NCI-H524 (cell line): ENCODE data around the gene IMP4.

ENCODE experiments used
- DNase-seq, 2 experiments: peaks; one replicate each; lab custom pipeline; 2025; lab: John Stamatoyannopoulos, UW

The IMP4 gene

DNA sequence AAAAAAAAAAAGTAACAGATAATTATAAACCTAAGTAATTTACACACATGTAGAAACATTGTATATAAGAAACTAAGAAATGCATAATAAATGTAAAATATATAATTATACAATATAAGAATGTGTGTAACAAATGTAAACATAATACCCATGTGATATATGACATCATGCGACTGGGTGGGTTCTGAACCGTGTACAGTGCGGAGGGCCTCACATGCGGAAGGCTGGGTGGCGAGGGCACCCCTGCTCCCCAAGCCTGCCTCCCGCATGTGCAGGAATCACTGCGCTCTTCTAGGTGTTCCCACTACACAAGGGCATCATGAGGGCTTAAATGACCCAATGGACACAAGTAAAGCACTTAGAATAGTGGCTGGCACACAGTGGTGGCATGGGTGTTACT is 15.2 kb downstream of the IMP4 start:
- no peak for DNase-seq

GRCh38 chr2:130358420-130359350 is 16.0 kb downstream of the IMP4 start:
- no peak for DNase-seq

DNA sequence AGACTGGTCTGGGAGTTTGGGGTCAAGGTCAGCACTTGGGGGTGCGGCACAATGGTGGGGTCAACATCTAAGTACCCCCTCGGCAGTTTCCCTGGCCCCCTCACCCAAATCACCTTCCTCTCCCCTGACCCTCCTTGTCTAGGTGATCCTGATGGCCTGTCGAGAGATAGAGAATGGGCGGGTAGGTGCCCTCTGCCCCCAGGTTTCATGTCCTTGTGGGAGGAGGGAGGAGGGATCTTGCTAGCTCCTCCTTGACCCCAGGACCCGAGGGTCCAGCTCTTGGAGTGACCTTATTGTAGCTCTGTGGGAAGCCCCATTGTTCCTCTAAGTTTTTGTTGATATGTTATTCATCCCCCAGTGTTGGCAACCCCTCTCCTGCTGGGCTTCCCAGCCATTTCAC is 16.8 kb downstream of the IMP4 start:
- DNase-seq = no peak

GRCh38 chr2:130363479-130363878 is 20.8 kb downstream of the IMP4 start:
- DNase-seq = no peak

- no peak for DNase-seq
These were observed 22.4 kb downstream of the IMP4 start for GRCh38 chr2:130365075-130365474.

DNA sequence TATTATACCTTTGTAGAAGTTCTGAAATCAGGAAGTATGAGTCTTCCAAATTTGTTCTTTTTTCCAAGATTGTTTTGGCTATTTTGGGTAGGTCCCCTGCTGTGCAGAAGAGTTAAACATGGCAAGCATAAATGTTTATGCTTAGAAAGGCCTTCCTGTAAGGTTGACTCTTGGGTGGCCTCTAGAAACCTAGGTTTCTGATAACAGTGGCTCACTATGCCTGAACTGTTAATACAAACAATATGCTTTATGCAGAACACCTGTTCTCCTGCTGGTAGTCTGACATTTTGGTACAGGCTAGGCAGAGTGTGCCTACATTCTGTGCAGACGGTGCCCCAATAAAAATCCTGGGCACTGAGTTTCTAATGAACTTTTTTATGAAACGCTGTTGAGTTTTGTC is 23.3 kb downstream of the IMP4 start:
- DNase-seq = no peak

- no peak for DNase-seq
These were observed 24.0 kb downstream of the IMP4 start for GRCh38 chr2:130366720-130367119.

DNA sequence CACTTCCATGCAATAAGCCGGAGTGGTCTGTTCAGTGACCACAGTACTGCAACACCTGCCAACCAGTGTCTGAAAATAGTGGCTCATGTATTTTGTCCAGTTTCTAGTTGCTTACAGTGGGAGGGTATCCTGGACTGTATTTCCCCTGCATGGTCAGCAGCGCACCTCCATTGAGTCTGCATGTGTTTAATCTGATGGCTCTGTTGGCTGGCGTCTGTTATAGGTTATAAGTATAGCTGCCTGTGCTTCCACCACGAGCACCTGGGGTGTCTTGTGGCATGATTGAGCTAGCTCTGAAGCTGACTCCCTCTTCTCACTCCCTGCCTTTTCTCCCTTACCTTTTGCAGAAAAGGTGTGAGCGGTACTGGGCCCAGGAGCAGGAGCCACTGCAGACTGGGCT is 26.1 kb downstream of the IMP4 start:
- DNase-seq = no peak

GRCh38 chr2:130369311-130369964 is 26.7 kb downstream of the IMP4 start:
- DNase-seq = no peak

DNA sequence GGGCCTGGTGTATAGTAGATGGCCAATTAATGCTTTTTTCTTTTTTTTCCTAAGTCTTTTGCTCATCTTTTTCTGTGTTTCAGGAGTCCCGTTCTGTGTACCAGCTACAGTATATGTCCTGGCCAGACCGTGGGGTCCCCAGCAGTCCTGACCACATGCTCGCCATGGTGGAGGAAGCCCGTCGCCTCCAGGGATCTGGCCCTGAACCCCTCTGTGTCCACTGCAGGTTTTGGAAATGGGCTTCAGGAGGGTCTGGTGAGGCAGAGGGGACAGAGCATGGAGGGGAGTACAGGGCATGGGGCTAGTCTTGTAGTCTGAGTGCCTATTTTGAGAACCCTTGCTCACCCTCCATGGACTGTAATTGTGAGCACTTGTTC is 27.3 kb downstream of the IMP4 start:
- DNase-seq = no peak

DNA sequence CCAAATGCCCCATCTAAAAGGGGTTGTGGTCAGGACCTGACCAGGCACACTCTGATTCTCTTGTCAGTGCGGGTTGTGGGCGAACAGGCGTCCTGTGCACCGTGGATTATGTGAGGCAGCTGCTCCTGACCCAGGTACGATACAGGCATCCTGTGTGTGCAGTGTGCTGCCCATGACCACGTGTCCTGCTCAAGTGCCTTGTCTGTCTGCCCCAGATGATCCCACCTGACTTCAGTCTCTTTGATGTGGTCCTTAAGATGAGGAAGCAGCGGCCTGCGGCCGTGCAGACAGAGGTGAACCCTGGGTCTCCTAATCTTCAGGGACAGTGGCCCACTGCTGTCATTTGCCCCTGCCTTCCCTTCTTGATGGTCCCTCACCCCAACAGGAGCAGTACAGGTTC is 27.8 kb downstream of the IMP4 start:
- no peak for DNase-seq

DNA sequence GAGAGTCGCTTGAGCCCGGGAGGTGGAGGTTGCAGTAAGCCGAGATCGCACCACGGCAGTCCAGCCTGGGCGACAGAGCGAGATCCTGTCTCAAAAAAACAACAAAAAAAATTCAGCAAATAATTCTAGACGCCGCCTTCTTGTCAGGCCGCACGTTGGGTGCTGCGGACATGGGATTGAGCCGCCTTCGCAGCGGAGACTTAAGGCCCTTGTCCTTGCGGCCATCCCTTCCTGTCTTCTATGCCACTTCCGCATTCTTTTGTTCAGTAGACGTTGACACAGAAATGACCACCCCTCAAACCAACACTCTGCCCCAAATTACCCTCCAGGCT is 29.0 kb downstream of the IMP4 start:
- no peak for DNase-seq

- DNase-seq = peak; percentile 55 to 81
These were observed 29.5 kb downstream of the IMP4 start for GRCh38 chr2:130372055-130372832.

DNA sequence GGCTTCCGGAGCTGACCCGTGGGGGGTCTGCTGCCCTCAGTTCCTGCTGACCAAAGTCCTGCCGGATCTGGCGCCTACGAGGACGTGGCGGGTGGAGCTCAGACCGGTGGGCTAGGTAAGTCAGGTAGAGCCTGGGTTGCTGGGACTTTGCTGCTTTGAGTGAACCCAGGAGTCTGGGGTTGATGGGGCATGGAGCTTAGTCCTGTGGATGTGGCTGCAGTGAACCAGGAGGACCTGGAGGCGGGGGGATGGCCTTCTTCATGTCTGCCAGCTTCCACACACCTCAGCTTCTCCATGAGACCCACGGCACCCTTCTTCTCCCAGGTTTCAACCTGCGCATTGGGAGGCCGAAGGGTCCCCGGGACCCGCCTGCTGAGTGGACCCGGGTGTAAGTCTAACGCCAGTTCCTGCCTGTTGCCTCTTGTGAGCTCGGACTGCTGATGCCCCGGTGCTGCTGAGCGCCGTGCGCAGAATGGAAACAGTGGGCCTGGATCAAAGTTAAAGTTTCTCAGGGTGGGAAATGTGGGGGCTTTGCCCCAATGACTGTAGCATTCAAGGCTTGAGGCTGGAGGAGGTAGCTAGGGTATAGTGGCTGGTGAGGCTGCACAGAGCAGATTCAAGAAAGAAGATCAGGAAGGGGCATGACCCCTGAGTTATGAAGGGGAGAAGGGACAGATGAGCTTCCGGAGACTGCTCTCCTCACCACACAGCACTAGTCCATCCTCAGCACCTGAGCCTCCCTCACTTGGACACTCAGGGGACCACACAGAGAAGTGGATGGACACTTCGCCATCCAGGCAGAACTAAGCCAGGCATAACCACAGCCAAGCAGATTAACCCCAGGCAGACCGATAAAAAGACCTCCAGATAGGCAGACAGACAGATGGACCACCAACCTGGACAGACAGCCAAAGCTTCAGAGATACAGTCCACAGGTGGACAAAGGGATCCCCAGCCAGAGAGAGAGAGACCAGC is 30.4 kb downstream of the IMP4 start:
- no peak for DNase-seq

DNA sequence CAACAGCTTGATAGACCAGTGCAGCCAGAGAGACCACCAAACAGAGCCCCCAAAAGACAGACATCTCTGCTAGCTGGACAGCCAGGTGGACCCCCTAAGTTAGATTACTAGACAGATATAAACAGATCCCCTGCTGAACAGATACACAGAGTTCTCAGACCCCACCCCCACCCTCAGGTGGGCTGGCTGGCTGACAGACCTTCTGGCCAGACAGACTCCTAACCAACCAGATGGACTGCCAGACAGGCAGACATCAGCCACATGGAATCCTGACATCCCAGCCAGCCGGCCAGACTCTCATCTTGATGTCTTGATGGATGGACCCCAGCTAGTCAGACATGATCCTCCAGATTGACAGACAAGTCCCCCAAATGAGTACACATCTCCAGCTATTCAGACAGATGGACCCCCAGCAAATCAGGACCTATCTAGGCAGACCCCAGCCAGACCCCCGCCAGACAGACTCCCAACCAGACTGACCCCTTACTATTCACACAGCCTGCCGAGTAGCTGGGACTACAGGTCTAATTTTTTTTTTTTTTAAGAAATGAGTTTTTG is 31.2 kb downstream of the IMP4 start:
- DNase-seq = no peak

GRCh38 chr2:130374587-130375290 is 32.0 kb downstream of the IMP4 start:
- DNase-seq = no peak

- DNase-seq = no peak
These were observed 32.9 kb downstream of the IMP4 start for GRCh38 chr2:130375291-130376266.

DNA sequence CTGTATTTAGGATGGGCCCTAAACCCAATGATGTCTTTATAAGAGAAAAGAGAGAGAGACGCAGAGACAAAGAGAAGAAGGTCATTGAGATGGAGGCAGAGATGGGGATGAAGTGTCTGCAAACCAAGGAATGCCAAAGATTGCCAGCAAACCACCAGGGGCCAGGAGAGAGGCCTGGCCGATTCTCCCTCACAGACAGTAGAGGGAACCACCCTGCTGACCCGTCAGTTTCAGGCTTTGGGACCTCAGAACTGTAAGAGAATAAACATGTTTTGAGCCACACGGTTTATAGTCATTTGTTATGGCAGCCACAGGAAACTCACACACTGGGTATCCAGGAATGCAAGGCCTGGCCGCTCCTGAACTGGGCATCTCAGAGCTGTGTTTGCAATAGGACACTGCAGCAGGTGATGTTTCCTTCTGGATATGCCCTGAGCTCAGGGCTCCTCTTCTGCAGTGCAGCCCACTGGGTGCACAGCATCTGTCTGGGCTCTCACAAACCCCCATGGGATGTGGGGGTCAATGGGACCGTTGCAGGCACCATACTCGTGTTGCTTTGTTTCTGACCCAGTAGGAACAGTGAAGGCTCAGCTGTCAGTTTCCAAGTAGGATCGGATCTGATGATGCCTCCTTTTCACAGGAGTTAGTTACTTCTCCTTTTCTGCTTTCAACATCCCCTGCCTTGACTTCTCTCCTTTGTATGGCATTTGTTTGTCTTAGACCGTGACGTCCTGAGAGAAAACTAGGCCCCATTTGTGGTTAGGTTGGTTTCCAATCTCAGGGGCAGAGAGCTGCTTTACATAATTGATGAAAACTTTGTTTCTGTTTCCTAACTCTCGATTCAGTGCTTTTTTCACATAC is 34.0 kb downstream of the IMP4 start:
- DNase-seq = no peak

GRCh38 chr2:130377491-130377890 is 34.8 kb downstream of the IMP4 start:
- DNase-seq = no peak
